Limb (tissue), 2 donors: Measurements from ENCODE around the gene FOXQ1.

Source experiments
- DNase-seq, 2 donors: peaks; one replicate each; pipeline ENCODE4 v3.0.0-alpha.2; 2016; ENCODE audit errors: extremely low spot score in 2 of 2

FOXQ1 gene, protein sequence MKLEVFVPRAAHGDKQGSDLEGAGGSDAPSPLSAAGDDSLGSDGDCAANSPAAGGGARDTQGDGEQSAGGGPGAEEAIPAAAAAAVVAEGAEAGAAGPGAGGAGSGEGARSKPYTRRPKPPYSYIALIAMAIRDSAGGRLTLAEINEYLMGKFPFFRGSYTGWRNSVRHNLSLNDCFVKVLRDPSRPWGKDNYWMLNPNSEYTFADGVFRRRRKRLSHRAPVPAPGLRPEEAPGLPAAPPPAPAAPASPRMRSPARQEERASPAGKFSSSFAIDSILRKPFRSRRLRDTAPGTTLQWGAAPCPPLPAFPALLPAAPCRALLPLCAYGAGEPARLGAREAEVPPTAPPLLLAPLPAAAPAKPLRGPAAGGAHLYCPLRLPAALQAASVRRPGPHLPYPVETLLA

DNA sequence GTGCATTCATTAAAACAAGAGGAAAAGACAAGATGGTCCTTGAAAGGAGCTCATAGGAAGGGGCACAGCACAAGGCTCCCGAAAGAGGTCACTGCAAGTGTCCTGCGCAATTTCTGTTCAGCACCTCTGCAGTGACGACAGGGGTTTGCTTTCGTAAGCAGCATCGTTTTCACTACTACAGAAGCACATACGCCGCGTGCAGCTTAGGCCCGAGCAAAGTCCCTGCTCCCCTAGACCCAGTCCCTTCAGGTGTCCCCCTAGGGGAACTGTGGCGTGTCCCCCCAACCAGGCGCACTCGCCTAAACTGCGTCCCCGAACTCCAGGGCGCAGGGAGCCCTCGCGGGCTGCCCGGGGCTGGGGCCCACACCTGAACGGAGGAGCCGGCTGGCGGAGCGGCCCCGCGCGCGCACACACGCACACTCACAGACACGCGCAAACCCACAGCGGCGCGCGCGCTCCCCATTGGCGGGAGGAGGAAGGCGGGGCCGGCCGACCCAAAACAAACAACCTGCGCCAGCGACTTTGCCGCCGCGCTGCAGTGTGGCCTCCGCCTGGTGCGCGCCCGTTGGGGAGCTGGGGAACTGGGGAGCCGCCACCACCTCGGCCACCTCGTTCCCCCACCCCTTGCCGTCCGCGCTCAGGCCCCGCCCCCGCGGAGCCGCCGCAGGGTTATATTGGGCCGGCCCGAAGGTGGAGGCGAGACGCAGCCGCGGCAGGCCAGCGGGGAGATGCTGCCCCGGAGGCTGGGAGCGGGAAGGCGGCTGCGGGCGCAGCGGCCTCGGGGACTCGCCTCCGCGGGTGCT is at the start of gene FOXQ1:
Gene FOXQ1, plus strand, starts transcription at position 699 of the 803 bp plus-strand sequence. CDS start 607 bp downstream, outside the sequence.
- DNase-seq, result peak in 1 of 2 donors; percentile 75

GRCh38 chr6:1262704-1263038 is 49.2 kb upstream of the FOXQ1 start:
- DNase-seq, result no peak

GRCh38 chr6:1263039-1263849 is 48.7 kb upstream of the FOXQ1 start:
- no peak for DNase-seq

DNA sequence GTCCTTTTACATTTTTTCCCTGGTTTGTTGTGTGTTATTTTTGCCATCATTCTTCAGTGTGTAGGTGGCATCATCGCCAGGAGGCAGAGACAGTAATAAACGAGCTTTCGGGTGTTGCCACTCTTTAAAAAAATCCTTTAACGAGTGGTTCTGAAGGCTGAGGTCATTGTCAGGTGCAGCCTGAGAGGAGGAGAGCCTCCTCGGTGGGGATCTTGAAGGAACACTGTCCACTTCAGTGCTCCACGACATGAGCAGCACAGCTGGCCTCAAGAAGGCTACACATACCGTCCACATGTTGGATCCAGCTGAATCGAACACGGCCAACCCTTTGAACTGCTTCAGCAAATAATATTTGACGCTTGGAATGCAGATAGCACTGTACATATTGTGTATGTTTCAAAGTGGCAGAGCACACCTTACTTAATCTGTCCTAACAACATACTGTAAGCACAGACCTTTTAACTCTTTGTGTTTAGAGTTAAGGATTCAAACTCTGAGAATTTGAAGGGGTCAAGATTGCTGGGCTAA is 48.0 kb upstream of the FOXQ1 start:
- DNase-seq, result no peak

DNA sequence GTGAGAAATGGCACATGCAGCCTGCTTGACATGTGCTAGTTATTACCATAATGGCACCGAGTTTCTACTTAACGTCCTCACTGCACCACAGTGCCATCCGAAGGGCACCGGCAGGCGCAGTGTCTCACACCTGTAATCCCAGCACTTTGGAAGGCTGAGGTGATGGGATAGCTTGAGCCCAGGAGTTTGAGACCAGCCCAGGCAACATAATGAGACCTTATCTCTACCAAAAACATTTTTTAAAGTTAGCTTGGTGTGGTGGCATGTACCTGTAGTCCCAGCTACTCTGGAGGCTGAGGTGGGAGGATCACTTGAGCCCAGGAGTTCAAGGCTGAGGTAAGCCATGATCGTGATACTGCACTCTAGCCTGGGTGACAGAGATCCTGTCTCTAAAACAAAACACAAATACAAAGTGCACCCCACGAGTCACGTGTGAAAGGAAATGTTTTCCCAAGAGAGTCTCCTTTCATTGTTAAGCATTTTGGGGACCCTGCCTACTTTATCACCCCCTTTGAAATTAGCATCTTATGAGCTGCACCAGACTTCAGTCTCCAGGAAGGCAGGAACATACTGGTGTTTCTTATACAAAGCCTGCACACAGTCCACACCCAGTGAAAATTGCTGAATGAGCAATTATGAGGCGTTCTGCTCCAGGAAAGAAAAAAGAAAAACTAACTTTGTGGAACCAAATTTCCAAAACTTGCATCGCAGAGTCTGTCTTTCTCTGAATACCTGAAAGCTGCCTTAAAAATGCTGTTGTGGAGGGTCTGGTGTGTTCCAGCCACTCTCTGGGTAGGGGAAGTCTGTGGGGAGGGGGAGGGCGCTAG is 47.1 kb upstream of the FOXQ1 start:
- DNase-seq, result no peak

- DNase-seq, result no peak
Measured at GRCh38 chr6:1266686-1267056, 45.2 kb upstream of the FOXQ1 start.

DNA sequence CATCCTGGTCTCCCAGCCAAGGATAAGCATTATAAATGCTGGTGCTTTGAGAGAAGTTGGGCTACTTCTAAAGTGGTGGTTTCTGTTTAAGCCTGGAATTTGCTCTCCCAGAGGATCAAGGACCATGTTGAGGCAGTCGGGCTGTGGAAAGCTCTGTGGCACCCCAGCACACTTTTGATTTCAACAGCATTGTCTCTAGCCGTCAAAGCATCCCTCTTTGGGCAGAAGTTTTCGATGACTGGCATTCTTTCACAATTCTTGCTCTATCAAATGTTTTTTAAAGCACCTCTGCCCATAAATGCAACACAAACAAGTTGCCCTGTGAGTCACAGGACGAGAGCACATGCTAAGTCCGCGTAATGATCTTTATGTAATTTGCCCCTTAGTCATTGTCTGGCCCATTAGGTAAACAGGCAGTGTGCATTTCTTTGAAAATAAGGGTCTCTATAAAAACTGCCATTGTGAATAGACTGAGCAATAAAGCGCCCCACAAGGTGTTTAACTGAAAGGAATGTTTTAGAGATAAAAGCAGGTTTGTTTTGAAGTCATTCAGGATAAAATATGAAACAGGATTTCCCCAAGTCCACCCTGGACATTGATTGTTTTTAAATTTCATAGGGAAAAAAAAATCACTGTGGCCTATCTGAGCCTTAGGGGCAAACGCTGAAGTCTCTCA is 44.7 kb upstream of the FOXQ1 start:
- no peak for DNase-seq

- DNase-seq, result no peak
Measured at GRCh38 chr6:1267790-1268762, 43.8 kb upstream of the FOXQ1 start.

- DNase-seq, result no peak
Measured at GRCh38 chr6:1271071-1271763, 40.7 kb upstream of the FOXQ1 start.

DNA sequence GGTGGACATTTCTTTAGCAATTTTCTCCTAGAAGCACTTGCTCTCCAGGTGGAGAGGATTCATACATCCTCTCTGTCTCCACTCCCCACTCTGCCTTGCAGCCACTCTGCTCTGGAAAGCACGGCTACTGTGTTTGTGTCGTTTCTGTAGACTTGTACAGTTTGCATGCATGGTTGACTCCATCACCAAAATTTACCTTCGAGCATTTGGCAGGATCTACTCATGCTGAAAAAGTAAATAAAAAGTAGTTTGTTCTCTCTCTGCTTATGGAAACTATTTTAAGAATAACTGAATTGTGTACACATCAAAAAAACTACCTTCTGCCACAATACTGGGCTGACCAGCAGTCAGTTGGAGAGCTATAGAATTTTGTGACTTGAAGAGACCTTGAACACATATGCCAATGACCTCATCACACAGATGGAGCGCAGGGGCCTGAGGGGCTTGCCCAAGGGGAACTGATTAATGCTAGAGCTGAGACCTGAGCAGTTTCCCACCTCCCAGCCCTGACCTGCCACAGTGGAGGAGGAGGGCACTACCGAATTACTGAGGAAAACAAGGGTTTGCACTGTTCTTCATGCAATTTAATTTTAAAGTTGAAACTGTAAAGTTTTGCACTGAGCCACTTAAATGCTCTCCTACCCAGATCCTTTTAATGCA is 33.7 kb upstream of the FOXQ1 start:
- no peak for DNase-seq

GRCh38 chr6:1279065-1279464 is 32.8 kb upstream of the FOXQ1 start:
- no peak for DNase-seq

DNA sequence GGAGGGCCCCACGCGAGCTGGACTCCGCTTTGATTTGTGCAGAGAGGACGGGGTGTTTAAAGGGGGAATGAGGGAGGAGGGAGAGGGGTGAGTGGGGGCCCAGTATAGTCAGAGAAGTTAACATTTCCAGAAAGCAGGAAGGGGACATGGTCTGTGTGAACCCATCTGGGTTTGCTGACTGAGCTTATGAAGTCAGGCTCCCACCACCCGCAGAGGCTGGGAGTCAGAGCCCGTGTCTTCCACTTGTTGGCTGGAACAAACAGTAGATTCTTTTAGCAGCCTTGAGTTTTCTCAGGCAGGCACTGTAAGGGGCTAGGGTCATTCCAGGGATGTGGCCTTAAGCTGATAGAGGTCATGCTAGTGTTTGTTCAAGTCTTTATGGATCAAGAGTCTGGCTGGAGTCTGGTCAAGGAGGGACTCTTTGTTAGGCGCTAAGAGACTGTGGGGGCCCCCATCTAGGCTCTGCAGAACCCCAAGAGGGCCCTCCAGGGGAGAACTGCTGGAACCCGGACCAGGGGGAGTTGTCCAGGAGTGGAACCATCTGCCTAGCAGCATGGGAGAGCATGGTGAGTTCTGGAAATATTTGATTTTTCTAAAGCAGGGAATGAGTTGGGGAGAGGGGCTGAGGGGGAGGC is 31.1 kb upstream of the FOXQ1 start:
- DNase-seq, result no peak

GRCh38 chr6:1281746-1282145 is 30.2 kb upstream of the FOXQ1 start:
- DNase-seq, result no peak

DNA sequence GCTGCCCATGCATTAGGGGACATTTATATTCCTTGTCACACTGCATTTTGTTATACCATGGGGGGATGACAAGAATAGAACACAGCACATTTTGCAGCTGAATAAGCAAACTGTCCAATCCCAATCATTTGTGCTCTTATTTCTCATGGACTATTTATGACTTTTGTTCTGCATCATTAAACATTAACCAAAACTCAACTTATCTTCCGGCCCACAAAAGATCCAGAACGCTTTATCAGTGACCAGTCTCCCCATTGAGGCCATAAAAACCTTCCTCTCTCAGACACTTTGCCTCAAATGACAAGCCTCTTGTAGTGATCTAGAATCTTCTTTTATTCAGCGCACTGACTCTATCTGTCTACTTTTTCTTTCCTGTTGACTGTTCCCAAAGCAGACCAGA is 28.4 kb upstream of the FOXQ1 start:
- no peak for DNase-seq

- peak in 1 of 2 donors; percentile 6 for DNase-seq
Measured at GRCh38 chr6:1285556-1285955, 26.3 kb upstream of the FOXQ1 start.

DNA sequence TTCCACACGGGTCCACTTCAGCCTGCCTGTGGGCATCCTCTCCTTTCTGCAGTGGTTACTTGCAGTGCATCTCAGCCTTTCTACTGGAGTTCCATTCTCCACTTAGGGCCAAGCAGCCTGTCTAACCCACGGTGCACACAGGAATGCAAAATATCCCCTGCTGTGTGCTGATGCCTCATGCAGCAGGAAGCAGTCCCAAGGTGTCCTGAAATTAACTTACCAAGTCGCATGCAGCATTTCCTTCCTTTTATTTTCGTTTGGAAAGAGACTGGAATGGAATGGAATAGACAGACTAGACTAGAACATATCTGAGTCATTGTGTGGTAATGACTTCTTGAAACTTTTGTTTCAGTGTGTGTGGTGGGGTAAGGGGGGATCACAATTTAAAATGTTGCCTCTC is 25.9 kb upstream of the FOXQ1 start:
- DNase-seq, result no peak

DNA sequence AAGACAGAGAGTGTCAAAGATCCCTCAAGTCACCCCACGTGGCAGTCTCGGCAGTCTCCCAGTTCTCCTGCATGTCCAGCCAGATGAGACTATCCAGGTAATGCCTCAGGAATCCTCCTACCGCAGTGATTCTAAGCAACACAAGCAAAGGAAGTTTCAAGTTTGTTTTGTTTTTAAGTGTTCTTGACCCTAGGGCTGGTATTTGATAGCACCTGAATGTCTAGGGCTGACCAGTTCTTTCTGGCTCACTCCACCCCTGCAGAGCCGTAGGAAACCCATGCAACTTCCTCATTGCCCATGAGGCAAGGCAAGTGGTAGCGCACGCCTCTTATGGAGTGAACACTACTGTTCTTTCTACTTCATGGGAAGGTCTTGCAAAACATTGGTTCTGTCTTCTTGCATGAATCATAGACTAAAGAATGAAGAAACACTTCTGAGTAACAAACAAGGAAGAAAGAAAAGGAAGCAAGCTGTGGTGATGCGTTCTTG is 24.8 kb upstream of the FOXQ1 start:
- no peak for DNase-seq
